Smooth muscle cell (in vitro differentiated cells): ENCODE measurements around the gene SLC22A4. TPM values are rescaled to one million over a fixed set of nuclear protein-coding genes. Genes with fewer than 3 reads are reported as not detected.
A peak's percentile ranks its signal among the peaks of the same experiment; 100 is the strongest.

Source experiments
- DNase-seq: peaks from one replicate; lab custom pipeline; 2025; ENCODE audit not compliant: unreplicated experiment; lab: John Stamatoyannopoulos, UW
- H2AFZ ChIP-seq: fragments of 200-600 bp; sonication (generic); 2 replicates; pipeline ENCODE4 v1.6.0; 2016; ENCODE audit warnings: antibody characterized with exemption, low read depth, mild to moderate bottlenecking
- H3F3A ChIP-seq: fragments of 200-600 bp; sonication (generic); 2 replicates; pipeline ENCODE4 v1.6.0; 2017; ENCODE audit warnings: antibody characterized with exemption, low read depth
- H3K27ac ChIP-seq: fragments of 200-600 bp; sonication (generic); 2 replicates; pipeline ENCODE4 v1.5.1; 2016; ENCODE audit warnings: low read depth, mild to moderate bottlenecking
- H3K27me3 ChIP-seq: fragments of 200-600 bp; sonication (generic); 2 replicates; pipeline ENCODE4 v1.6.1; 2016; ENCODE audit warnings: low read depth, mild to moderate bottlenecking
- H3K36me3 ChIP-seq: fragments of 200-600 bp; sonication (generic); 2 replicates; pipeline ENCODE4 v1.5.1; 2016; ENCODE audit warnings: low read depth
- H3K4me1 ChIP-seq: fragments of 200-600 bp; sonication (generic); 2 replicates; pipeline ENCODE4 v1.5.1; 2016; ENCODE audit warnings: low read depth
- H3K4me2 ChIP-seq: fragments of 200-600 bp; sonication (generic); 2 replicates; pipeline ENCODE4 v1.6.0; 2016; ENCODE audit warnings: mild to moderate bottlenecking
- H3K4me3 ChIP-seq: fragments of 200-600 bp; sonication (generic); 2 replicates; pipeline ENCODE4 v1.5.1; 2016; ENCODE audit warnings: mild to moderate bottlenecking
- H3K79me2 ChIP-seq: fragments of 200-600 bp; sonication (generic); 2 replicates; pipeline ENCODE4 v1.6.0; 2016; ENCODE audit warnings: low read depth, mild to moderate bottlenecking
- H3K9ac ChIP-seq: fragments of 200-600 bp; sonication (generic); 2 replicates; pipeline ENCODE4 v1.6.0; 2016; ENCODE audit warnings: low read depth
- H3K9me3 ChIP-seq: fragments of 200-600 bp; sonication (generic); replicated peaks from 2 replicates; pipeline ENCODE4 v1.5.1; 2016; ENCODE audit warnings: low read depth
- H4K20me1 ChIP-seq: fragments of 200-600 bp; sonication (generic); 2 replicates; pipeline ENCODE4 v1.6.0; 2016; ENCODE audit warnings: low read depth
- WGBS: methylation state at CpG from one replicate; pipeline ENCODE4 v1.1.7; 2016; ENCODE audit warnings: low lambda C conversion rate; 5-methylcytosine and 5-hydroxymethylcytosine counted together
- polyA plus RNA-seq: library from polyadenylated mRNA; unstranded; fragments of >200 nt; fragmentation: Nextera tagmentation; extraction: Ambion mirVana; gene quantifications from 2 replicates; pipeline ENCODE4 v1.2.1, GENCODE V29; 2016
- total RNA-seq: library from RNA; depleted of rRNA; stranded (reverse); fragments of >200 nt; gene quantifications from 2 replicates; pipeline ENCODE4 v1.2.3, GENCODE V29; 2014
- TF ChIP-seq, protein P1 (sequence below): fragments of 200-600 bp; sonication (generic); IDR thresholded peaks from 2 replicates; pipeline ENCODE4 v1.5.1; 2017; ENCODE audit warnings: borderline replicate concordance, mild to moderate bottlenecking, antibody characterized with exemption; ENCODE audit not compliant: insufficient read depth, poor library complexity, severe bottlenecking

SLC22A4 gene
- total and polyA plus RNA-seq, 2 experiments from 2014 or later: 3.1 to 3.8 TPM

GRCh38 chr5:132251220-132251725, 42.9 kb upstream of the SLC22A4 start:
- no peak for DNase-seq
- no peaks in the 10 kb centered on the region for H3K9me3 ChIP-seq
- TF ChIP-seq, protein P1, sequence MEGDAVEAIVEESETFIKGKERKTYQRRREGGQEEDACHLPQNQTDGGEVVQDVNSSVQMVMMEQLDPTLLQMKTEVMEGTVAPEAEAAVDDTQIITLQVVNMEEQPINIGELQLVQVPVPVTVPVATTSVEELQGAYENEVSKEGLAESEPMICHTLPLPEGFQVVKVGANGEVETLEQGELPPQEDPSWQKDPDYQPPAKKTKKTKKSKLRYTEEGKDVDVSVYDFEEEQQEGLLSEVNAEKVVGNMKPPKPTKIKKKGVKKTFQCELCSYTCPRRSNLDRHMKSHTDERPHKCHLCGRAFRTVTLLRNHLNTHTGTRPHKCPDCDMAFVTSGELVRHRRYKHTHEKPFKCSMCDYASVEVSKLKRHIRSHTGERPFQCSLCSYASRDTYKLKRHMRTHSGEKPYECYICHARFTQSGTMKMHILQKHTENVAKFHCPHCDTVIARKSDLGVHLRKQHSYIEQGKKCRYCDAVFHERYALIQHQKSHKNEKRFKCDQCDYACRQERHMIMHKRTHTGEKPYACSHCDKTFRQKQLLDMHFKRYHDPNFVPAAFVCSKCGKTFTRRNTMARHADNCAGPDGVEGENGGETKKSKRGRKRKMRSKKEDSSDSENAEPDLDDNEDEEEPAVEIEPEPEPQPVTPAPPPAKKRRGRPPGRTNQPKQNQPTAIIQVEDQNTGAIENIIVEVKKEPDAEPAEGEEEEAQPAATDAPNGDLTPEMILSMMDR: no peak
- H3K4me2 ChIP-seq: no peak overlapping the region
- no peaks in the 10 kb centered on the region for H3F3A ChIP-seq
- H3K4me1 ChIP-seq: no peaks in the 10 kb centered on the region
- no peaks in the 10 kb centered on the region for H3K36me3 ChIP-seq
- 84% methylated on average over 10 of the region's 10 CpGs for WGBS
- H3K27ac ChIP-seq: no peak overlapping the region
- H3K27me3 ChIP-seq: no peaks in the 10 kb centered on the region
- no peak overlapping the region for H2AFZ ChIP-seq
- no peak overlapping the region for H3K9ac ChIP-seq
- no peaks in the 10 kb centered on the region for H3K79me2 ChIP-seq
- H3K4me3 ChIP-seq: no peak overlapping the region
- H4K20me1 ChIP-seq: no peaks in the 10 kb centered on the region

- Histone ChIP-seq H3K27ac (peak overlapping the region; percentile 15), H3K36me3 (no peaks in the 10 kb centered on the region), H4K20me1 (no peaks in the 10 kb centered on the region), H3K79me2 (peaks cover 5% of the 10 kb centered on the region), H2AFZ (no peak overlapping the region), H3K27me3 (no peaks in the 10 kb centered on the region), H3K9me3 (no peaks in the 10 kb centered on the region), H3K4me2 (no peak overlapping the region), H3K4me3 (no peak overlapping the region), H3K4me1 (peaks cover 4% of the 10 kb centered on the region), H3F3A (peaks cover 4% of the 10 kb centered on the region), H3K9ac (no peak overlapping the region)
- WGBS: 100% methylated on average over 1 of the region's 4 CpGs
- DNase-seq: no peak
- TF ChIP-seq, protein P1: no peak
Observed at GRCh38 chr5:132253008-132253441, 41.2 kb upstream of the SLC22A4 start.

DNA sequence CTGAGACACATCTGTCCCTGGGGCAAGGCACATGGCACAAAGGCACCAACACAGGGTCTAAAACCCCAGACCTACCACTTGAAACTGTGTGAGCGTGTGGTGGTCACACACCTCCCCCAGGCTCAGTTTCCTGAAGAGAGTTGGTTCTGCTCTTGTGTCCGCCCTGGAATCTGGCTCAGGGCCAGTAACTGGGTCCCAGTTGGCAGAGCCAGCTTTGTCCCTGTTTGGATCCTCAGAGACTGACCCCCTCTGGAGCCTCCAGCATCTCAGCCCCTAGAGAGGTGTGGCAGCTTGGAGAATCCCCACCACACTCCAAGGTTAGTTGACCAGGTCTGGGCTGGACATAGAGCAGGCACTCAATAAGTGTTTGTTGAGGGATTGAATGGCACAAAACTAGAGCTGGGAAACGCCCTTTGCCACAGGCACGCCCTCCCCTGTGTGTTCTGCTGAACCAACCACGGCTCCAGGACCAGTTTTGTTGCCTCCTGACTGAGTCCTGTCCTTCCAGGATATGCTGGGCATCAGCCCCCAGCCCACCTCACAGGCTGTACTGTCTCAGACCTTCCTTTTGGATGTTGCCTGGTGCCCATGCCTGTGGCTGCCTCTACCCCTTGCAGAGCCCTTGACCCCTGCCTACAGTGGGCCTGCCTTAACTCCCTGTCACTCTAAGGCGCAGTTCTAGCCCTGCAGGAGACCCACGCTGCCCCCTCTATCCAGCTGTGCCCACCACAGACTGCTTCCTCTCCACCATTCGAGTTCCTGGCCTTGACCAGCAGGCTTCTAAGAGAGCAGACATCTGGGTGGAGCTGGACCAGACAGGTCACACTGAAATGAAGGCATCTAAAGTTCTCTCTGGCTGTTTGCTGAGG, 40.5 kb upstream of the SLC22A4 start:
- no peak overlapping the region for H3K9ac ChIP-seq
- no peaks in the 10 kb centered on the region for H3K9me3 ChIP-seq
- H2AFZ ChIP-seq: no peak overlapping the region
- H3K79me2 ChIP-seq: peaks cover 7% of the 10 kb centered on the region
- WGBS: 95% methylated on average over 8 of the region's 8 CpGs
- no peak overlapping the region for H3K4me2 ChIP-seq
- H3K27me3 ChIP-seq: no peaks in the 10 kb centered on the region
- peaks cover 9% of the 10 kb centered on the region for H3K4me1 ChIP-seq
- no peak for DNase-seq
- TF ChIP-seq, protein P1: no peak
- H3K36me3 ChIP-seq: no peaks in the 10 kb centered on the region
- H3F3A ChIP-seq: peaks cover 5% of the 10 kb centered on the region
- peak overlapping the region; percentile 15 for H3K27ac ChIP-seq
- no peaks in the 10 kb centered on the region for H4K20me1 ChIP-seq
- H3K4me3 ChIP-seq: no peak overlapping the region
